K562 (cell line): ENCODE data around the gene TNIK. TPM values are rescaled to one million over a fixed set of nuclear protein-coding genes. Genes with fewer than 3 reads are reported as not detected.
A peak's percentile ranks its signal among the peaks of the same experiment; 100 is the strongest.

ENCODE experiments used
- ARID1B ChIP-seq: fragments of 450-650 bp; IDR thresholded peaks from 2 replicates; pipeline ENCODE4 v1.6.1; 2016; ENCODE audit warnings: antibody characterized with exemption, mild to moderate bottlenecking, inconsistent platforms
- ARID3A ChIP-seq: IDR thresholded peaks from 2 replicates; pipeline ENCODE4 v1.6.1; 2012; ENCODE audit warnings: low read depth, low read length, improper control_type of control experiment, borderline replicate concordance
- ASH1L ChIP-seq: fragments of 450-650 bp; IDR thresholded peaks from 2 replicates; pipeline ENCODE4 v1.6.1; 2018; ENCODE audit warnings: borderline replicate concordance, mild to moderate bottlenecking, low read depth; ENCODE audit not compliant: partially characterized antibody
- BCOR ChIP-seq: fragments of 450-650 bp; IDR thresholded peaks from 2 replicates; pipeline ENCODE4 v1.6.1; 2016
- CBFB ChIP-seq: sonication (generic); formaldehyde crosslinking; IDR thresholded peaks from 2 replicates; pipeline ENCODE4 v1.4.0; 2020; ENCODE audit warnings: mild to moderate bottlenecking, missing genetic modification reagents
- ESRRB ChIP-seq: fragments of 250-450 bp; sonication (Bioruptor Pico); IDR thresholded peaks from 2 replicates; pipeline ENCODE4 v1.5.0; 2020; ENCODE audit warnings: mild to moderate bottlenecking, moderate library complexity, borderline replicate concordance
- HNRNPH1 ChIP-seq: fragments of 200-400 bp; formaldehyde crosslinking; optimal IDR thresholded peaks from 2 replicates; pipeline ENCODE3; 2017; ENCODE audit warnings: low read depth, mild to moderate bottlenecking, low read length, moderate library complexity
- KDM5B ChIP-seq: fragments of 200-600 bp; sonication (generic); IDR thresholded peaks from 2 replicates; pipeline ENCODE4 v1.6.1; 2012; ENCODE audit warnings: low read depth, mild to moderate bottlenecking, moderate library complexity, low read length, control low read depth, inconsistent platforms; ENCODE audit not compliant: insufficient replicate concordance
- MAZ ChIP-seq, 2 experiments: fragments of 450-650 bp in 1 of 2; sonication (generic) in 1 of 2; formaldehyde crosslinking; IDR thresholded peaks in 1 of 2; conservative IDR thresholded peaks in 1 of 2; 2 replicates each; pipeline versions ENCODE4 v1.4.0 to v1.5.0; 2020; ENCODE audit warnings: mild to moderate bottlenecking in 1 of 2, missing genetic modification reagents in 1 of 2
- NFXL1 ChIP-seq: fragments of 450-650 bp; formaldehyde crosslinking; IDR thresholded peaks from 2 replicates; pipeline ENCODE4 v1.4.0; 2021; ENCODE audit warnings: mild to moderate bottlenecking
- PBX2 ChIP-seq, 2 experiments: IDR thresholded peaks in 1 of 2; conservative IDR thresholded peaks in 1 of 2; 2 replicates each; pipeline ENCODE4 v1.6.1; 2016; ENCODE audit warnings: low read depth in 2 of 2, mild to moderate bottlenecking in 1 of 2, missing compliant biosample characterization in 1 of 2, missing genetic modification characterization in 1 of 2, moderate library complexity in 1 of 2
- POLR2AphosphoS5 ChIP-seq: IDR thresholded peaks from 2 replicates; pipeline ENCODE4 v1.6.1; 2011; ENCODE audit warnings: mild to moderate bottlenecking, low read depth, low read length, moderate library complexity; ENCODE audit not compliant: control insufficient read depth, insufficient read depth
- RBM22 ChIP-seq: fragments of 200-400 bp; formaldehyde crosslinking; IDR thresholded peaks from 2 replicates; pipeline ENCODE4 v1.6.1; 2018; ENCODE audit warnings: low read length, low read depth; ENCODE audit not compliant: poor library complexity, severe bottlenecking
- SMARCA4 ChIP-seq: fragments of 450-650 bp; IDR thresholded peaks from 2 replicates; pipeline ENCODE4 v1.6.1; 2016
- SMC3 ChIP-seq: conservative IDR thresholded peaks from 2 replicates; pipeline ENCODE4 v1.6.1; 2011; ENCODE audit warnings: low read depth, low read length, improper control_type of control experiment; ENCODE audit not compliant: insufficient read depth
- ZBTB49 ChIP-seq: sonication (generic); formaldehyde crosslinking; IDR thresholded peaks from 2 replicates; pipeline ENCODE4 v1.8.0; 2022; ENCODE audit warnings: missing genetic modification reagents, mild to moderate bottlenecking, borderline replicate concordance
- ZNF707 ChIP-seq: fragments of 250-450 bp; sonication (Bioruptor Pico); conservative IDR thresholded peaks from 2 replicates; pipeline ENCODE4 v1.8.0; 2022; ENCODE audit warnings: inconsistent platforms, mild to moderate bottlenecking, moderate library complexity
- polyA plus RNA-seq, 8 experiments: library from polyadenylated mRNA; depleted of rRNA in 4 of 8; stranded (reverse) in 5 of 8; unstranded in 3 of 8; fragments of >200 nt; fragmentation: Nextera tagmentation in 2 of 8; fragmentation: Illumina TruSeq in 1 of 8; extraction: Ambion mirVana in 2 of 8; extraction: Trizol in 1 of 8; gene quantifications; 2 replicates each; pipeline versions ENCODE4 v1.2.1 to v1.2.3, GENCODE V29; 2011 to 2014; ENCODE audit warnings: inconsistent platforms in 1 of 8, missing spikeins in 1 of 8
- total RNA-seq, 7 experiments: library from RNA; depleted of rRNA in 6 of 7; stranded (reverse); fragments of >200 nt in 6 of 7; fragmentation: Illumina TruSeq in 2 of 7; extraction: Trizol in 2 of 7; gene quantifications; 2 replicates each; pipeline versions ENCODE4 v1.2.1 to v1.2.3, GENCODE V29; 2011 to 2021; ENCODE audit warnings: low replicate concordance in 1 of 7

TNIK gene
- total and polyA plus RNA-seq, 9 of the 15 experiments (the other 6 are each of a cell fraction or from before 2014, with no cell fraction given), result 6.6 to 39.0 (median 24.7) TPM

DNA sequence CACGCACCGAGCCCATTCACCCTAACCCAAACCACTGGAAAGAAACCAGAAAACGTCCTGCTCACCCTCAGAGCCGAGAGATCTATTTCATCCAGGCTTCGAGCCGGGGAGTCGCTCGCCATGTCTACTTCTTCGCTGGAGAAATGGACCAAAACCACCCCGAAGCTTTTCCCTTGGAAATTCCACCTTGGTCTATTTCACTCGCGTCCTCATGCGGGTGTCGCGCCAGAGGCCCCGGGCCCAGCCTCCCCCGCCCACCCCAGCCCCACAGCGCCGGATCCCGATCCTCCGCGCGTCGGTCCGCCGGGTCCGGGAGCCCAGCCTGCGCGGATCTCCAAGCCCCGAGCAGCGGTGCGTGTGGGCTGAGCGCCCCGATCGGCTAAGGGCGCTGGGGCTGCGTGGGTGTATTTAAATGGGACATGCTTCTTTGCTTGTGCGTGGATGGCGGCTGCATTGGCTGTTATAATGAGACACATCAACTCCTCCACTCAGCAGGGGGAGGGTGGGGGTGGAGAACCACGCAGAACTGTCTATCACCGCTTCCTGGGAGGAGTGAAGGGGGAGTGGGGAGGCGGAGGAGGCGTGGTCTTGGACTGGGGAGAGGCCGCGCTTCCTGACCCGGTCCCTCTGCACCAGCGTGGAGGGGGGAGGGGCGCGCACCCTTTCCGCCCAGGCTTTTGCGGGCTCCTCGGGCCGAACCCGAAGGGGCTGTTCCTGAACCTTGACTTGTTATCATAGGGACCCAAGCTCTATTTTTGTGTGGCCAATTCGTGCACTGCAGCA, at the start of gene TNIK (continued):
- no peak for TF ChIP-seq ZBTB49
- no peak for TF ChIP-seq HNRNPH1
- no peak for TF ChIP-seq ZNF707 (CRISPR knock-in tag)
- no peak for TF ChIP-seq ASH1L
- no peak for TF ChIP-seq CBFB
- peak; percentile 80 for TF ChIP-seq POLR2AphosphoS5
- peak; percentile 33; the same call in 1 of the 2 replicates for TF ChIP-seq BCOR
- peak; percentile 60 for TF ChIP-seq KDM5B
- peak; percentile 61 for TF ChIP-seq ARID1B
- TF ChIP-seq PBX2 (CRISPR knock-in tag; IDR thresholded peaks at IDR 0.05; ENCODE audit: low read depth), result no peak; the same call in none of the 2 replicates
- TF ChIP-seq PBX2 (tag; conservative IDR thresholded peaks at IDR 0.05; ENCODE audit: low read depth), result peak; percentile 88
- peak; percentile 53; the same call in 1 of the 2 replicates for TF ChIP-seq SMARCA4
- no peak for TF ChIP-seq NFXL1 (CRISPR knock-in tag)
- peak; percentile 63 for TF ChIP-seq RBM22
- no peak for TF ChIP-seq SMC3
- peak; percentile 67; the same call in 1 of the 2 replicates for TF ChIP-seq ARID3A
- TF ChIP-seq MAZ (CRISPR knock-in tag; conservative IDR thresholded peaks at IDR 0.05 in 1 of 2, IDR thresholded peaks at IDR 0.05 in 1 of 2), result peak; percentile 76 to 85; a peak in 3 of 4 replicates
- no peak for TF ChIP-seq ESRRB (CRISPR knock-in tag)
